Activated B cell treated with CpG ODN at 0.5 μM for 24 hours (primary cell): ENCODE data around the gene KRABD2.

Experiments
- ATAC-seq: fragments of 200-7000 bp; cut with Tn5 transposase; one replicate; pipeline ENCODE4 v1.10.0; 2021; ENCODE audit warnings: low read depth, mild to moderate bottlenecking, moderate library complexity
- CTCF ChIA-PET: fragments of 350-600 bp; sonication (Branson Sonifier 250); formaldehyde crosslinking; loops from one replicate; lab custom pipeline; 2021; ENCODE audit warnings: antibody characterized with exemption; lab: Charles Lee
- POLR2A ChIA-PET: fragments of 350-600 bp; sonication (Branson Sonifier 250); formaldehyde crosslinking; loops from one replicate; lab custom pipeline; 2021; ENCODE audit warnings: antibody characterized with exemption; lab: Charles Lee
- DNase-seq: peaks from one replicate; pipeline ENCODE4 v3.0.0; 2022
- H3K27ac Mint-ChIP-seq: one replicate; pipeline ENCODE4 v1.8.0; 2020; ENCODE audit warnings: mixed read lengths
- H3K27me3 Mint-ChIP-seq: one replicate; pipeline ENCODE4 v1.8.0; 2021; ENCODE audit warnings: mixed read lengths
- H3K36me3 Mint-ChIP-seq: one replicate; pipeline ENCODE4 v1.8.0; 2021; ENCODE audit warnings: low read depth, mixed read lengths
- H3K4me1 Mint-ChIP-seq: one replicate; pipeline ENCODE4 v1.8.0; 2021; ENCODE audit warnings: mixed read lengths
- H3K4me3 Mint-ChIP-seq: one replicate; pipeline ENCODE4 v1.8.0; 2020; ENCODE audit warnings: mild to moderate bottlenecking, mixed read lengths
- H3K9me3 Mint-ChIP-seq: one replicate; pipeline ENCODE4 v1.8.0; 2020; ENCODE audit warnings: mixed read lengths
- CTCF ChIP-seq: fragments of 200-600 bp; IDR thresholded peaks from one replicate; pipeline ENCODE4 v1.8.0; 2022; ENCODE audit warnings: antibody characterized with exemption, mild to moderate bottlenecking
- intact Hi-C: fragments of 100-400 bp; cut with micrococcal nuclease; formaldehyde crosslinking; loops from one replicate; pipeline ENCODE4 v1.15.1; 2024

KRABD2 gene

GRCh38 chr17:8386841-8387240, 10.3 kb upstream of the KRABD2 start:
- CTCF ChIA-PET: interaction anchor here (1.2 kb wide), 1 partner anchor 10 kb away, joined by 4 read pairs; the partner anchor contains the start of gene KRABD2
- no peak for DNase-seq
- POLR2A ChIA-PET: interaction anchor here (0.6 kb wide), 1 partner anchor 399 kb away, joined by 3 read pairs; no protein-coding TSS in a partner anchor
- intact Hi-C loops: loop anchor here (10.0 kb wide), 2 partner anchors 608 to 1372 kb away; partner anchors contain the start of gene RNASEK
- ATAC-seq: no peak
- H3K9me3 Mint-ChIP-seq: no peaks in the 10 kb centered on the region
- peaks cover 13% of the 10 kb centered on the region for H3K36me3 Mint-ChIP-seq
- no peak overlapping the region for H3K4me3 Mint-ChIP-seq
- H3K27ac Mint-ChIP-seq: no peak overlapping the region
- TF ChIP-seq CTCF: no peak
- H3K27me3 Mint-ChIP-seq: no peaks in the 10 kb centered on the region
- H3K4me1 Mint-ChIP-seq: peaks cover 26% of the 10 kb centered on the region

- DNase-seq (no peak), ATAC-seq (no peak)
- Mint-ChIP-seq H3K9me3 (no peaks in the 10 kb centered on the region), H3K4me3 (no peak overlapping the region), H3K36me3 (peaks cover 31% of the 10 kb centered on the region), H3K27me3 (no peaks in the 10 kb centered on the region), H3K27ac (peak overlapping the region; percentile 41), H3K4me1 (peaks cover 44% of the 10 kb centered on the region)
- ChIA-PET CTCF (interaction anchor here (1.3 kb wide), 1 partner anchor 361 kb away, joined by 5 read pairs; no protein-coding TSS in a partner anchor), POLR2A (no interaction called here)
- intact Hi-C loops: loop anchor here (5.0 to 10.0 kb wide), 5 partner anchors 308 to 1370 kb away; partner anchors contain the start of genes CFAP52, RNASEK and STX8
- no peak for TF ChIP-seq CTCF
Observed at GRCh38 chr17:8384801-8385378, 8.4 kb upstream of the KRABD2 start.

- intact Hi-C loops: loop anchor here (1.0 to 10.0 kb wide), 14 partner anchors 52 to 1368 kb away; partner anchors contain the start of genes ALOXE3, CFAP52, CNTROB and CTC1
- H3K4me3 Mint-ChIP-seq: peak within 1 kb of the TSS; percentile 98
- CTCF ChIA-PET: interaction anchor here (0.6 to 2.2 kb wide), 10 partner anchors 9 to 615 kb away, joined by 3 to 28 read pairs (median 3); partner anchors contain the start of gene NDEL1
- DNase-seq (peak; percentile 94), ATAC-seq (peak; percentile 90)
- H3K9me3 Mint-ChIP-seq: no peaks in the 10 kb centered on the region
- peak within 1 kb of the TSS; percentile 95 for H3K27ac Mint-ChIP-seq
- TF ChIP-seq CTCF: peak; percentile 87
- H3K27me3 Mint-ChIP-seq: no peaks in the 10 kb centered on the region
- peaks cover 47% of the 10 kb centered on the region for H3K36me3 Mint-ChIP-seq
- H3K4me1 Mint-ChIP-seq: peaks cover 56% of the 10 kb centered on the region
- POLR2A ChIA-PET: interaction anchor here (0.6 to 1.8 kb wide), 15 partner anchors 52 to 696 kb away, joined by 3 to 12 read pairs (median 6); partner anchors contain the start of genes NDEL1, PIK3R5, RANGRF and TP53
Observed at GRCh38 chr17:8383143-8383822, 6.8 kb upstream of the KRABD2 start, which contains the start of gene RPL26. Gene RPL26, minus strand, starts transcription at chr17:8383193. Its CDS starts 883 bp downstream, at chr17:8382310.

- DNase-seq (no peak), ATAC-seq (no peak)
- no peaks in the 10 kb centered on the region for H3K27me3 Mint-ChIP-seq
- TF ChIP-seq CTCF: no peak
- intact Hi-C loops: loop anchor here (1.0 to 10.0 kb wide), 14 partner anchors 52 to 1368 kb away; partner anchors contain the start of genes ALOXE3, CFAP52, CNTROB and CTC1
- POLR2A ChIA-PET: interaction anchor here (0.6 to 1.8 kb wide), 7 partner anchors 53 to 583 kb away, joined by 3 to 11 read pairs (median 4); partner anchors contain the start of genes NDEL1, PIK3R5 and RANGRF
- no peaks in the 10 kb centered on the region for H3K9me3 Mint-ChIP-seq
- H3K27ac Mint-ChIP-seq: peak overlapping the region; percentile 95
- H3K36me3 Mint-ChIP-seq: peaks cover 52% of the 10 kb centered on the region
- CTCF ChIA-PET: interaction anchor here (0.7 to 2.2 kb wide), 3 partner anchors 53 to 363 kb away, joined by 3 to 28 read pairs (median 3); partner anchors contain the start of gene NDEL1
- H3K4me1 Mint-ChIP-seq: peaks cover 56% of the 10 kb centered on the region
- peak overlapping the region; percentile 98 for H3K4me3 Mint-ChIP-seq
Observed at GRCh38 chr17:8382880-8383142, 6.3 kb upstream of the KRABD2 start.
